ENCODE data around the gene TMEM94.

GRCh38 chr17:75445296-75445695, 11.1 kb upstream of the TMEM94 start:
- TF ChIP-seq CTCF (IDR thresholded peaks at IDR 0.05) (no peak), POLR2A (IDR thresholded peaks at IDR 0.05) (no peak)
